Stomach (tissue), 4 donors: ENCODE data around the gene TNFSF8.

Source experiments
- EP300 ChIP-seq: sonication (generic); formaldehyde crosslinking; IDR thresholded peaks from one replicate; pipeline ENCODE4 v1.6.1; 2017; ENCODE audit warnings: antibody characterized with exemption
- POLR2A ChIP-seq, 4 donors: fragments of 450-650 bp; IDR thresholded peaks; one replicate each; pipeline ENCODE4 v1.6.1; 2016; ENCODE audit warnings: antibody characterized with exemption in 4 of 4, control low read depth in 2 of 4, mild to moderate bottlenecking in 1 of 4, moderate library complexity in 1 of 4
- POLR2AphosphoS5 ChIP-seq, 3 donors: sonication (generic); formaldehyde crosslinking; IDR thresholded peaks; one replicate each; pipeline ENCODE4 v1.6.1; 2016; ENCODE audit warnings: antibody characterized with exemption in 3 of 3
- TF ChIP-seq, protein P1 (sequence below), 7 experiments: fragments of 450-650 bp in 4 of 7; fragments of 200-600 bp in 3 of 7; sonication (generic) in 3 of 7; IDR thresholded peaks; one replicate each; pipeline ENCODE4 v1.5.1; 2016 to 2019; ENCODE audit warnings: antibody characterized with exemption in 7 of 7, control low read depth in 2 of 7, mild to moderate bottlenecking in 1 of 7

DNA sequence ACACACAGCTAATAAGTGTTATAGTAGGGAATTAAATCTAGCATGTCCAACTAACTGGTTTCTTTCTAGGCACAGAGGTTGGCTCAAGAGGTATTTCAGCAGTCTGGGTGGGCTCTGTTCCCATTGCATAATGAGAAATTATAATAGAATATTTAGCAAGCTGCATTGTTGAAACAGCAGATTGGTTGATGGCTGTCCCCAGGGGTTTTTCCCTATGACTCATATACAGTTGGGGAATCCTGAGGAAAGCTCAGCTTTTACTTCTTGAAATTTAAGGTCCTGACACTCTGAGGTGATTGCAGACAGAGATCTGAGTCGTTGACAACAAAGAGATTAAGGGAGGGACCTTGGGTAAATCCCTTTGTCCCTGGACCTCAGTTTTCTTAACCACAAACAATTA is 38.3 kb upstream of the TNFSF8 start:
- TF ChIP-seq, protein P1, sequence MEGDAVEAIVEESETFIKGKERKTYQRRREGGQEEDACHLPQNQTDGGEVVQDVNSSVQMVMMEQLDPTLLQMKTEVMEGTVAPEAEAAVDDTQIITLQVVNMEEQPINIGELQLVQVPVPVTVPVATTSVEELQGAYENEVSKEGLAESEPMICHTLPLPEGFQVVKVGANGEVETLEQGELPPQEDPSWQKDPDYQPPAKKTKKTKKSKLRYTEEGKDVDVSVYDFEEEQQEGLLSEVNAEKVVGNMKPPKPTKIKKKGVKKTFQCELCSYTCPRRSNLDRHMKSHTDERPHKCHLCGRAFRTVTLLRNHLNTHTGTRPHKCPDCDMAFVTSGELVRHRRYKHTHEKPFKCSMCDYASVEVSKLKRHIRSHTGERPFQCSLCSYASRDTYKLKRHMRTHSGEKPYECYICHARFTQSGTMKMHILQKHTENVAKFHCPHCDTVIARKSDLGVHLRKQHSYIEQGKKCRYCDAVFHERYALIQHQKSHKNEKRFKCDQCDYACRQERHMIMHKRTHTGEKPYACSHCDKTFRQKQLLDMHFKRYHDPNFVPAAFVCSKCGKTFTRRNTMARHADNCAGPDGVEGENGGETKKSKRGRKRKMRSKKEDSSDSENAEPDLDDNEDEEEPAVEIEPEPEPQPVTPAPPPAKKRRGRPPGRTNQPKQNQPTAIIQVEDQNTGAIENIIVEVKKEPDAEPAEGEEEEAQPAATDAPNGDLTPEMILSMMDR (IDR thresholded peaks at IDR 0.05) = no peak
- TF ChIP-seq POLR2A (IDR thresholded peaks at IDR 0.05) (no peak), POLR2AphosphoS5 (IDR thresholded peaks at IDR 0.05) (no peak), EP300 (no peak)
